CMK (cell line): ENCODE results near the gene ITPKB.
"Not testable (repeated sequence)": the region's sequence is repeated elsewhere in the genome, so short reads cannot be mapped to it uniquely, and the experiment has no call there.

ENCODE experiments used
- DNase-seq: peaks from one replicate; pipeline ENCODE4 v3.0.0-alpha.2; 2010; ENCODE audit warnings: low read depth

Gene ITPKB

DNA sequence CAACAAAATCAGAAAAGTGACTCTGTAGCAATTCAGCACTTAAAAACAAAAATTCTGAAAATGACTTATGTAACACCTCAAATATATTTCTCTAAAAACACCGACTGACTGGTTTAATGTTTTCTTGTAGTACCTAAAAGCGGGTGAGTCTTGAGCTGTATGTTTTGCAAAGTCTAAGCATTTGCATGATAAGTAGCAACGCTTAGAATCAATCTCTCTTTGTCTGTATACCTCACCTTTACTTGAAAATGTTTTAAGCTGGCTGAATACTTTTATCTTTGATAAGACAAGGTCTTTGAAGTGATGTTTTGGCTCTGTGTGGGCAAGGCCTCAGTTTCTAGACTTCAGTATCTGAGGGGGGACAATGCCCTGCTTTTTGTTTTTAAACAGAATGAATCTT, 8.2 kb downstream of the ITPKB start:
- no peak for DNase-seq

- DNase-seq, result no peak
Observed at GRCh38 chr1:226730071-226730470, 9.0 kb downstream of the ITPKB start.

DNA sequence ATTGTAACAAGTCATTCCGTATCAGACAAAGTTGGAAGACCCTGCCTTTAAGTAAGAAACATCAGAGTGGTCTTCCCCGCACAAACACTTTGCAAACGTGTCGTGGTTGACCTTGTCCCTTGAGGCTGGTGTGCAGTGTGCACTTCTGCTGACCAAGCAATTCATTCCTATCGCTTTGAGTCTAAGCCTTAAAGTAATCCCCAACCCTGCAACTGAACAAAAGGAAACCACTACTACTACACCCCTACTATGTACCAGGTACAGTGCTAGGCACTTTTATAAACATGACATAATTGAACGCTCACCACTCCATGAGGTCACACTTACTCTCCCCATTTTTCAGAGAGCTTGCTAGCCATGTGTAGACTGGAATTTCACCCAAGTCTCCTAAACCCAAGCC, 10.6 kb downstream of the ITPKB start:
- no peak for DNase-seq

GRCh38 chr1:226725897-226726267, 13.2 kb downstream of the ITPKB start:
- no peak for DNase-seq

DNA sequence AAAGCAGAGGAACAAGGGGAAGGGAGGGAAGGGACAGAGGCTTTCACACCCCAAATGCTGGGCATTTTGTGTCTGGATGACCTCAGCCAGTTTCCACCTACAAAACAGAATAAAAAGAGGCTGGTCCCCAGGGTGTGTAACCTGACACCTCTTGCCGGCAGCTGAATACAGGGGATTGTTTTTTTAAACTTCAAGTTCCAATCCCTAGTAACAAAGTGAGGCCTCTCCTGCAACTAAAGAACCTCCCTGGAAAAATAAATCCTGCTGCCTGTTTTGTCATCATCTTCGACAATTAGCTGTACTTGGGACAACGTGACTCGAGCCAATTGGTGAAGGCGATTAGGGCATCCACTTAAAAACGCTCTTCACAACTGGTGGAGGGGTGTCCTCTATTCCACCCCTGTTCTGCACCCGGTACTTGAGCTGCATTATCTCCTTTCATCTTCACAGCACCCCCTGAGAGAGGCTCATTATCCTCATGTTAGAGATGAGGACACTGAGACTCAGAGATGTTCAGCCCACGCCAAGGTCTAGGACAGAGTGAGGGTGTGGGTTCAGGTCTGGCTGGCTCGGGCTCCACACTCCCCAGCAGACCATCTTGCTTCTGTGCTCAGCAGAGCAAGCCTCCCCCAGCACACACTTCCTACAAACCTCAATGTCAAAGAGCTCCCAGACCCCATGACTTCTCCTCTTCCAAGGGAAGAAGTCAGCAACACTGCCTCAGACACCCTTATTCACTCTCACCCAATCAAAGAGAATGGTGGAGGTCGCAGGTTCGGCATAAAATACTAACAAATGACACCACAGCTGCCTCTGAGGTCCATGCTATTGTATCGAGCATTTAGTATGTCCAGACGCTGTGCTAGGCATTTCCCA, 15.2 kb downstream of the ITPKB start:
- DNase-seq, result no peak

DNA sequence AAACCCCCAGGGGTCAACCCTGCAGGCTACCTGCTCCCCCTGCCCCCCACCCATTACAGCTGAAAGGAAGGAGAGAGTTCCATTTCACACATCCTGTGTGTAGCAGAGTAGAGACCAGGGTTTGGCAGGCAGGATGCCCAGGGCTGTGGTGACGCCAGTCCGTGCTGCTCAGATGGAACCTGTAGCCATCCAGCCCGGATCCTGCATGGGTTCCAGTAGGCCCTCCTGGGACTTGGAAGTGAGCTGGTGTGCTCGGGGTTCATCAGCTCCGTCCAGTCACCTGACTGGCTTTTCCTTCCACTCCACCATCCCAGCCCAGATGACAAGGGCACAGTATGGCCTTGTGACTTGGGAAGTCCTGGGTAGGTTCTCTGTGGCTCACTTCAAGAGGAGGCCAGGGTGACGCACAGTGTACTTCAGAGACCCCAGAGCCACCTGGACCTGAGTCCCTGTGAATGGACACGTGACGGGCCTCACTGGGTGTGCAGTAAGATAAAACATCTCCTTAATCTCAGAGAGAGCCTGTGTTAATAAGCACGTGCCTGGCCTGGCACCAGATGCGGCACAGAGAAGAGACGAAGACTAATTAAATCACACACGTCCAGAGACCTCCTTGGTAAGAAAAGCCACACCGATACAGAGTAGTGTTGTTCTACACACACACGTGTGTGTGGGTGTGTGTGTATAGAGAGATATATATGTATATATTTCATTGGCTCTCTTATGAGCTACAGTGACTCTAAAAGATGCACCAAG, 16.0 kb downstream of the ITPKB start:
- no peak for DNase-seq

- no peak for DNase-seq
Observed at GRCh38 chr1:226722240-226722900, 16.7 kb downstream of the ITPKB start.

GRCh38 chr1:226720574-226720973, 18.5 kb downstream of the ITPKB start:
- DNase-seq, result not testable (repeated sequence)

- DNase-seq, result no peak
Observed at GRCh38 chr1:226719596-226720387, 19.3 kb downstream of the ITPKB start.

GRCh38 chr1:226717256-226717909, 21.7 kb downstream of the ITPKB start:
- DNase-seq, result no peak

- no peak for DNase-seq
Observed at GRCh38 chr1:226716577-226716976, 22.5 kb downstream of the ITPKB start.

DNA sequence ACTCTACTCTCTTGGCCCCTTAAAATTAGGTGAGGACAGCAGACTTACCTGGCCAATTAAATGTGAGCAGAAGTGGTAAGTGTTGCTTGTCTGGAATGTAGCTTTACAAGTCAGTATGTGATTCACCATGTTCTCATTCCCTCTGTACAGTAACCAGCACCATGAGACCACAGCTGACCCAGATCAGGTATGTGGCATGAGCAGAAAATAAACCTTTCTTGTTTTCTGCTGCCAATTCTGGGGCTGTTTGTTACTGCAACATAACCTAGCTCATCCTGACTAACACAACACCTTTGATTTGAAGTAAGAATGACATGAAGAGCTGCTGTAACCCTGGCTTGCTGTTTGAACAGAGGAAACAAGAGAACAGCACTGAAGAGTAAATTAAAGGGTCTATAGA, 24.9 kb downstream of the ITPKB start:
- no peak for DNase-seq

- peak; percentile 76 for DNase-seq
Observed at GRCh38 chr1:226712742-226713419, 26.2 kb downstream of the ITPKB start.

DNA sequence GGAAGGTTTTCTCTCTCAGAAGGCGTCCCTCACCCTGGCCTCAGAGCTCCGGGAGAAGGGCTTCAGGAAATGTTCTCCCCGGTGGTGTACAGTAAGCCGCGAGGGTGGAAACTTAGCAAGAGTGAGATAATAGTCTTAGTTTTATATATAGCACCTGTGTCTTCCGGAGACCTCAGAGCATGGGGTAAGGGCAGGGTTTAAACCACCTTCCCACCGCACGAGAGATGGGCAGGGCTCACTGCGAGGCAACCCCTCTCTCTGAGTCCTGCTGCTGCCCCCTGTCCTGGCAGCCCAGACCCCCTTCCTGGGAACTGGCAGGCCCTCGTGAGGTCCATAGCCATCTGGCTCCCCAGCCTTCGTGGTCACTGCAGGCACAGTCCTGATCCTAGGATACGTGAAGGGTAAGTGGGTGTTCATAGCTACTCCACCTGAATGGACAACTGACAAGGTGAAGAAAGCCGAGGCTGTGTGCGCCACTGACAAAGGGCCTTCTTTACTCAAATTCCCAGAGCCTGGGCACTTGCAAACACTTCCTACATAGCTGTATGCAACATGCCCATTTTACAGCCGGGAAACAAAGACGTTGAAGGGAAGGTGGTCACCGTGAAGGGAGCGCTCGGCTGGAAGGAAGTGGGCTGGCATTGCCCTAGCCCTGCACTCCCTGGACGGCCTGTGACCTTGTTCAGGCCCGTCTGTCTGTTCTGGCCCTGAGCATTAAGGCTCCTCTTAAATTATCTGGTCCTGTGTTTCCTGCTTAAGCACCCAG, 26.9 kb downstream of the ITPKB start:
- peak; percentile 29 for DNase-seq

DNA sequence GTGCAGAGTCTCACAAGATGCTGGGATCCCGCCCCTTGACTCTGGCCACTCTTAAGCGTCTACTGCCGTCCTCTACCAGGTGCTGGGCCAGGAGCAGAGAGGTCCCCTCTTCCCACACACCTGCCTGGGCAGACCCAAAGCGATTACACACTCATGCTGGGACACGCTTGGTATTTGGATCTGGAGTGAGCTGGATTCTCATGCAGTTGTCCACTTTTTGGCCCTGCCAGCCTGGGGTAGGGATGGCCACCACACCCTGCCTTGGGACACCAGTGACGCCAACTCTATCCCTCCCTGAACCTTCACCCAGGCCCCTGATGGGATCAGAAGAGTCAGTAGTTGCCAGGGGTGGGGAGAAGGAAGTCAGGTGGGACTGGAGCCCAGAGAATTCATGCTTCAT, 28.6 kb downstream of the ITPKB start:
- no peak for DNase-seq

GRCh38 chr1:226709953-226710352, 29.1 kb downstream of the ITPKB start:
- no peak for DNase-seq

DNA sequence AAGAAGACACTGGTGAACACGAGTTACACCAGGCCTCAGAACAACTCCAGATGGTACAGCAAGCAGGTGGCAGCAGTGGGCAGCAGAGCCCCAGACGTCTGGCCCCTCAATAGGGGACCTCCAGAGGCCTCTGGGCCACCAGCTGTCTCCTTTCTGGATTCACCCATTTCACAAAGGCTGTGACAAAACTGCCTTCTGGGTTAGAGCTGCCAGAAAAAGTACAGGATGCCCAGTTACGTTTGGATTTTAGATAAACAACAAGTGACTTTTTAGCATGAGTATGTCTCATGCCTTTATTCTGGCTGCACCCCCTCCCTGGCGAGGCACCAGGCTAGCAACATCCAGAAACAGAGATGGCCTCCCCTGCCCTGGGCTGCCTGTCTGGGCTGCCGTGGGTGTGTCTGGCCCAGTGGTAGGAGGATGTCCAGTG, 30.1 kb downstream of the ITPKB start:
- no peak for DNase-seq

GRCh38 chr1:226708342-226708780, 30.7 kb downstream of the ITPKB start:
- DNase-seq, result no peak

GRCh38 chr1:226706684-226707083, 32.4 kb downstream of the ITPKB start:
- DNase-seq, result no peak
